Psoas muscle (tissue), 7 donors: ENCODE data around the gene ZNG1A. TPM values are rescaled to one million over a fixed set of nuclear protein-coding genes. Genes with fewer than 3 reads are reported as not detected.

Source experiments
- polyA plus RNA-seq, 3 donors: library from polyadenylated mRNA; stranded (reverse); fragments of 200-250 nt; gene quantifications; one replicate each; pipeline ENCODE4 v1.2.3, GENCODE V29; 2013
- total RNA-seq, 4 donors: library from RNA; stranded (reverse); fragmentation: NEBNext Ultra II Directional in 2 of 4; extraction: Animal tissue kit (Norgen Biotek cat#: 25700) in 2 of 4; gene quantifications; one replicate each; pipeline versions ENCODE4 v1.2.1 to v1.2.4, GENCODE V29; 2021 to 2023
- donor health status: healthy with polysubstance abuse.
- donor health status: DM: no; HTN: no; CAD: no; lungs with moderate emphysema.
- donor health status: Bipolar disorder and iron deficiency.
- donor health status: healthy.
- donor health status: DM: no; HTN: no; CAD: no.
- donor health status: DM: no; HTN: no; CAD: no.
- donor health status: DM: yes; HTN: yes; CAD: no.

ZNG1A gene
- total and polyA plus RNA-seq, 7 donors = 12.0 to 38.4 (median 17.7) TPM

Other genes with a start within 250 kb of the ZNG1A start
- gene WASHC1, start 149.6 kb downstream of the ZNG1A start, total RNA-seq = 10 to 100 TPM in 3 of 4 donors, 1 to 10 TPM in 1; 7.3 to 15.9 (median 12.1) TPM
- gene WASHC1, start 149.6 kb downstream of the ZNG1A start, polyA plus RNA-seq = 10 to 100 TPM in 2 of 3 donors, 1 to 10 TPM in 1; 9.5 to 13.0 (median 12.1) TPM
- under 1 TPM; 0.13 to 0.27 (median 0.17) TPM for gene FOXD4, start 60.6 kb downstream of the ZNG1A start, total RNA-seq
- gene FOXD4, start 60.6 kb downstream of the ZNG1A start, polyA plus RNA-seq = under 1 TPM; 0.15 to 0.66 (median 0.25) TPM
- gene DOCK8, start 35.8 kb upstream of the ZNG1A start, total RNA-seq = 1 to 10 TPM; 2.0 to 2.8 (median 2.5) TPM
- under 1 TPM; 0.32 to 0.82 (median 0.56) TPM for gene DOCK8, start 35.8 kb upstream of the ZNG1A start, polyA plus RNA-seq